NCI-H128 (cell line): ENCODE measurements around the gene AUTS2.

Experiments
- DNase-seq: peaks from one replicate; lab custom pipeline; 2025; ENCODE audit not compliant: unreplicated experiment; lab: John Stamatoyannopoulos, UW

The AUTS2 gene

GRCh38 chr7:70659263-70659662, 1061.0 kb downstream of the AUTS2 start:
- DNase-seq = no peak

GRCh38 chr7:70660154-70660818, 1062.0 kb downstream of the AUTS2 start:
- no peak for DNase-seq

DNA sequence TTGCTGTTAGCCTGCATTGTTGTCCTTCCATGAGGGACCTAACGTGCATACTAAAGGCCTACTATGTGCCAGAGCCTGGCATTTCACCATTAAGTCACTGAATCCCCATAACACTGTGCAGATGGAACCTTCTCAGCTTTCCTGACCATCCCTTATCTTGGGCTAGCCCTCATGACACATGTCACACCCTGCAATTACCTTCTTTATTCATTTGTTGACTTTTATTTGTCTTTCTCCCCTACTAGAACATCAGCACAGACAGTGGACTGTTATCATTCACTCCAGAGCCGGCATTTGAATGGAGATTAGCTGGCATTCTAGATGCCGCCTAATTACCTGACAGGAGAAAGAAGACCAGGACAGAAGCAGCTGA, 1062.5 kb downstream of the AUTS2 start:
- no peak for DNase-seq

GRCh38 chr7:70663680-70664079, 1065.4 kb downstream of the AUTS2 start:
- no peak for DNase-seq

DNA sequence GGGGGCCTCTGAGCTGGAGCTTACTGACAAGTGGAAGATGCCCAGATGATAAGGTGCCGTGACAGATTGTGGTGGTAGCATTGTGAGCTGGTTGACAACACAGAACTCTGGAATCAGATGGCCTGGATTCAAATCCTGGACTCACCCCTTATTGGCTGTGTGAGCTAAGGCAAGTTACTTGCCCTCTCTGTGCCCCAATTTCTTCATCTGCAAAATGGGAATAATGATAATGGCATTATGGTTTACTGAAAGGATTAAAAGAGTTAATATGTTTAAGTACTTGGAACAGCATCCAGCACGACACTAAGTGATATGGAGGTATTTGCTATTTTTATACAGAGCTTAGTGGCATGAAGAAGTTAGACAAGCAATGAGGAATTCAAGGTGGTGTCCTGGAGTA, 1067.7 kb downstream of the AUTS2 start:
- DNase-seq = no peak

DNA sequence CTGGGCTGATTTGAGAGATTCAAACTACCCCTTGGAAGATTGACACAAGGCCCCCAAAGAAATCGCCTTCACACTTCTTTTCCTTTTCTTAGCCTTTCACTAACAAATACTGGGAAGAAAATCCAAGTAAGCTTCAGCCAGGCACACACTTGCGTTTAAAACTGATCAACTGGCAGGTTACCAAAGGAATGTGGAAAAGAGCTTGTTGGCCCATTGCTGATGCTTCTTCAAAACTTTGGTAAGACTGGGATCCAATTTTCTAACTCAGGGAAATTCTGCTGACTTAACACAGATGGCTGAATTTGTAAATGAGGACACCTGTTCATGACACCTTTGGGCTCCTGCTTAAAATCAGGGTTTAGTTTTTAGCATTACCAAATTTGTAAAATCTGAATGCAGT, 1069.1 kb downstream of the AUTS2 start:
- no peak for DNase-seq

DNA sequence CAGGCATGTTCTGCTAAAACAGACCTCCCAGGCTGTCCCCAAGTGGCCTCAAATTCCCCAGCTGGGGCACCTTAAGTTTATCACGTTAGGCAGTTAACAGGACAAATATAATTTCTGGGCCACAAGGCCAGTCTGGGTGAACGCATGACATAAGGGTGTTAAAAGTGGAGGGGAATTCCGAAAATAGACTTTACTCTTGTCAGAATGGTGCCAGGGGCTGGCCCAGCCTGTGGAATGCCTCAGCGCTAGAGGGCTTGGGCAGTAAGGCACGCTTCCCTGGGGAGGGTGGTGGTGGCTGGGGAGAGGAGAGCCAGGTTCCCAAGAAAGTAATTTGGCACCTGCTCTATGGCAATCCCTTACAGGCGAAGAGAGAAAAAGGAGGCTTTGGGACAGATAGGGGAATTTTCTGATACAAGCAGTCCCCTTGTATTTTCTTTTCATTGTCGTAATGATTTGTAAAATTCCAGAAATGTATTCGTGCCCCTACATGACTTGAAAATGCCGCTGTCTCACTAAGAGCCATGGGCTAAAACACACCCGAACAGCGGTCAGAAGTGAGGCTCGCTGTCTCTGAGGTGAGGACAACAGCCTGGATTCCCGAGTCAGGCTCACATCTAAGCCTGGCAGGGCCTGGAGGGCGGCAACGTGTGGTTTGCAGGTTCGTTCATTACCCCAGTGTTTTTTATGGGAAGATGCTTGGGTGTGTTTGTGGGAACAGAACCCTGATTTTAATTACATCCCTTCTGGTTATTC, 1070.5 kb downstream of the AUTS2 start:
- DNase-seq = no peak

DNA sequence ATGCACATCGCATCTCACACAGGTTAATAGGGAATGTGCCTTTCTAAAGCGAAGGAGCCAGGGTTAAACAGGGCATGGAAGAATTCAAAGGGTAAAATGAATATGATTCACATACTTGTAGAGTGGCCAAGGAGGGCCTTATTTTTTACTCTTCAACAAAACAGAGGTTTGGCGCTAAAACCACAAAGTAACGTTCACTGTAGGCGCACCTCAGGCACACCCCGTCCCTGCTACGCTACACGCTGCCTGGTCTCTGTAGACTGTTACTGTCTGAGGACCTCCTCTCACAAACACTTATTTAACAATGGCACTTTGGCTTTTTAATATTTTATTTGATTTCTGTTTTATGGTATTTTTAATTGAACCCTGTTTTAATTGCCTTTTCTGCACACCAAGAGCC, 1071.6 kb downstream of the AUTS2 start:
- DNase-seq = no peak

GRCh38 chr7:70670288-70670687, 1072.0 kb downstream of the AUTS2 start:
- DNase-seq = no peak

DNA sequence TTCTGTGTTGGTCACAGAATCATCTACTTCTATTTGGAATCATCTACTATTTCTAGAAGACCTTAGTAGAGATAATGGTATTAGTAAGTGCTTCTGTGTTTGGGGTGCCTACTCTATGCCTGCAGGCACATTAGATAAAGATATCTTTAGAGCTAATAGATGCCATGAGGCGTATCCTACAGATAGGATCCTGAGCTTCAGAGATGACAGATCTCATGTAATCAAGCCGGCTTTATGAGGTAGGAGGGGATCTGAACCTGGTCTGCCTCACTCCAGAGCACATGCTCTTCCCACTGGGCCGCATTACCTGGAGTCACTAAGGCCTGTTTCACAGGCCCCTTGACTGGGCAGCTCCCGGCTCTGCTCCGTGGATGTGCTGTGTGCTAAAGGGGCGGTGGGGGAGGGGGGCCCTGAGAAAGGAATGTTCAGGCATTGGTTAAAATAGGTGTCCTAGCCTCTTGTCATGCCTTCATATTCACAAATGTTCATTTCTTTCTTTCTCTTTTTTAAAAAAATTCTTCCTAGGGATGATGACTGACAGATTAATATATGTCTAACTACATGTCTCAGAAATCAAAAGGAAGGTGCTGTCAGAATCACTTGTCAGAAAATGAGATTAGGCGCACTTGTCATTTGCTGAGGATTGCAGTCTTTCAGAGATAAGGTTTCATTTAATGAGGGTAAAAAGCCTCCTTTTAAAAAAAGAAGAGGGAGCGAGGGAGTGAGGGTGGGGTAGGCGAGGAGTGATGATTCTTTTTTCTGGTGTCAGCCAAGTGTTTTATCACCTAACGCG, 1075.7 kb downstream of the AUTS2 start:
- no peak for DNase-seq

- no peak for DNase-seq
These were observed 1076.3 kb downstream of the AUTS2 start for GRCh38 chr7:70674571-70675010.

GRCh38 chr7:70676243-70676642, 1078.0 kb downstream of the AUTS2 start:
- DNase-seq = no peak

DNA sequence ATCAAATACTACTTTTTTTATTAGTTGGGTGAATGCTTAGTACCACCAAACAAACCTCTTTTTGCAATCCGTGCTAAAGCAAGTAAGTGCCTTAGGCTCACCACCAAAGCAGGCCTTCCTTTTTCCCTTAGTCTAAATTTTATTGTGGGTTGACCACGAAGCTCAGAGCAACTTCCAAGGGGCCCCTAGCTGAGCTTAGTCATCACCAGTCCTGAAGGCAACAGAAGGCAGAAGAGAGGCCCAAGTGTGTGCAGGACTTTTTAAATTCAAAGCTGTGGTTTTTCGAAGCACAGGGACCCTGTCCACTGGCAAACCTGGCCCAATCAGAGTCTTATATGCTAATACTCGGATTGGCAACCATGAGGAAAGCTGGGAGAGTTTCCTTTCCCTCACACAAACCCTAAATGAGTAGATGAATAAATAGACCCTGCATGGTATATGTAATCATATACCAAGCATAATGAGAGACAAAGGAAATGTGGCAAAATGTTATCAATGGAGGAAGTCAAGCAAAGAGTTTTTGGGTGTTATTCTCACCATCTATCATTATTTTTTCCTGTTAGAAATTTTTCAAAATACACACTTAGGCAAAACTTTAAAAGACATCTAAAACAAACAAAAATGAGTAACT, 1080.5 kb downstream of the AUTS2 start:
- no peak for DNase-seq

DNA sequence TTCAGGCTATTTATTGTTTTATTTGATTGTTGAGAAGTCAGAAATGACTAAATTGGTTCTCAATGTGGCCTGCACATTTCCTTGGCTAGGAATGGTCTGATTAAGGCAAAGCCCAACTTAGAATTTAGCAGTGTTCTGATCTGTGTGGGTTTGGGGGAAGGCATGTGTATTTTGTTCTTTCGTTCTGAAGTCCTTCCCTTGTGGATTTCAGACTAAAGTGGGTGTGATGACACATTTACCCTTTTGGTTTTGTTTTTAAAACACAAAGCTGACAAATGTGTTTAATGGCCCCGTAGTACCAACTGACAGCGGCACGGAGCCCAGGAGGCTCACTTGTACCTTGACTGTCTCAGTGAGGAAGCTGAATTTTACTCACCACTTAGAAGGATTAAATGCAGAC, 1081.4 kb downstream of the AUTS2 start:
- no peak for DNase-seq

GRCh38 chr7:70680306-70680705, 1082.0 kb downstream of the AUTS2 start:
- DNase-seq = no peak

DNA sequence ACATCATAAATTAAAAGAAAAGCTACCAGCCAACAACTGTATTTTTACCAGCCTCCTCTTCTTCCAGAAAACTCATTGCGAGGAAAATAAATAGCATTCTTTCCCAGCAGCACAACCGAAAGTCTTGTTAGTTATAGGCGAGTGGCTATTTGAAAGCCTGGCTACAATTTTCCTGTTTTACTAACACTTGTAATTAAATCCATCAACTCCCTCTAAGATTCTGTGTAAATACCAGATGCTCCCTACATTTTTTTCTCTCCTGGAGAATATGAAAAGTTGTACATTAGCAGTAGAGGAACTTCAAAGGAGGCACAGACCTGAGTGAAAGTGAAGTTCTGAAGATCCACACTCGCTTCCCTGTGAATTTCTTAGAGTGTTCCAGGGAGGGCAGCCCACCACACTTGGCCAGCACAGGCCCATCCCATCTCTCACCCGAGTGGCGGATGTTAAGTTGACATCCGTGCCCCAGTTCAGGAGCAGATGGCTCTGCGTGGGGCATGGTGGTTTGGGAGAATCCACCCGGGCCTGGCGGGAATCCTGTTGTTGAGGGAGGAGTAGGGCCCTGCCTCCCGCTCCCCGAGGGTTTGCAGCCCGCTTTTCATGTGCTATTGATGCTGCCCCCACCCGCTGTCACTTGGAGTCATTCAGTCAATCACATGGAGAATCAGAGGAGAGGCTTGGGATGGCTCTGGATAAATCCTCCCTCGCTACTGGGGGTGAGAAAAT, 1082.6 kb downstream of the AUTS2 start:
- DNase-seq = no peak

DNA sequence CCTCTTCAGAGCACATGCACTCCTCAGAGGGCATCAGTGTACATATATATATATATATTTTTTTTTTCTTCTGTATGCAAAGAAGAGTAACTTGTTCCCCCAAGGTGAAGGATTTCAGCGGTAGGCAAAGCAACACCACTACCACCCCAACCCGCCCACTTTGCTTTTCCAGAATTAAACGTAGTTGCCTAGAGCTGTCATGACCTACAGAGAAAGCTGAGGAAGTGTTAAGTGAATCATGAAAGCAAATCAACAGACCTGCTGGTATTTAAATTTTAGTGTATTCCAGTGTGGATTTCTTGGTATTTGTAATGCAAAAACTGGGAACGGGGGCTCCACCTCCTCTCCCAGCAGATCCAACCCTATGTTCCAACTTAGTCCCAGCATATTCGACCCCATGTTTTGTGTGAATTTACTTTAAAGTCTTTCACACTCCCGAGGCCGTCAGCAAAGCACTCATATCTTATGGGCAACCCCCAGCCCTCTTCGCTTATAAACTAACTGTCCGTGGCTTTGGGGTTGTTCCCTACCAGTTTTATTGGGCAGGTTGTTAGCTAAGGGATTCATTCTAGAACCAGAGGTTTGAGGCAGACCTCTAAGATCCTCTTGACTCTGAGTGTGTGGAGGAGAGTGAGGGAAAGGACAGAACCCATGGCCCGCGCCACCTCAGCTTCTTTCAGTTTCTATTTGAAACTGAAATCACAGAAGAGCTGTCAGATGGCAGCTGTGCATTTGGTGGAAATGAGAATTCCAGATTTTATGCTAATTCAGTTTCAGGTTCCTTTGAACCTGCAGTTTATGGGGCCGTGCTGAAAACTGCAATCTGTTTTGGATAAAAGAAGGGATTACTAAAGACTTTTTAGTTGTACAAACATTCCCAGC, 1083.4 kb downstream of the AUTS2 start:
- DNase-seq = no peak

DNA sequence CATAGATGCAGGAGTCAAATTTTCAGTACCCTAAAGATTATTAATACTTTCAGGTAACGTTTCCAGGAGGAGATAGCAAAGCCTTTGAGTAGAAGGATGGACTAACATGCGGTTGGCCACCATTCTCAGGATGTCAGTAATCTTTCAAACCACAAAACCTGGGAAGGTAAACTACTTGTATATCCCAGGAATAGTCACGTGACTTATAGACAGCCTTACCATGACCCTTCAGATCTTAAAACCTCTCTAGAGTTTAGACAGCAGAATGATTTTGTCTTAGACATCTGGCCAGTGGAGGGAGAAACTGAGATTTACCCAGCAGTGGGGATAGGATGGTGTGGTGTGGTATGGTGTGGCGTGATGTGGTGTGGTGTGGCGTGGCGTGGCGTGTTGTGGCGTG, 1085.9 kb downstream of the AUTS2 start:
- no peak for DNase-seq

DNA sequence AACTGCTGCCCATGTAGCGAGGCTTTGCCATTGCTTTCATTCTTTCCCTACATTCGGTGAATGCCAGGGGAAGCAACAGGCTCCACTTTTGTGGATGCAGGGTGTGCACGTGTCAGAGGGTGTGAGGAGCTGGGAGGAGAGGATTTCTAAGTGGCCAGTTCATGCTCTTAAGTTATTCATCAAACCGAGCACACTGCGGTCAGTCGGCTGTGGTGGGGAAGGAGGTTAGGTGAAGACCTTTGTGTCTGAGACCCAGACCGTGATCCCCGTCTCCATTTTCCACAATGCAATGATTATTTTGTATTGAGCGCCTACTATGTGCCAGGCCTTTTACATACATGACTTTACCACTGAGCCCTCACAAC, 1095.0 kb downstream of the AUTS2 start:
- DNase-seq = no peak
